IMR-90 (cell line): ENCODE measurements around the gene TP53TG5. TPM values are rescaled to one million over a fixed set of nuclear protein-coding genes. Genes with fewer than 3 reads are reported as not detected.

Experiments used
- ATAC-seq: fragments of 200-7000 bp; cut with Tn5 transposase; 2 replicates; pipeline ENCODE4 v1.9.1; 2020; ENCODE audit warnings: low read depth, mild to moderate bottlenecking, moderate library complexity
- BruUV-seq: library from RNA; stranded (reverse); fragments of 400-500 nt; replicated peaks from 2 replicates; lab custom pipeline; 2021; lab: Mats Ljungman, UMichigan
- CTCF ChIA-PET: fragments of 300-600 bp; formaldehyde crosslinking; extraction: SDS; loops from one replicate; lab custom pipeline; 2021; ENCODE audit warnings: antibody characterized with exemption; lab: Yijun Ruan, JAX
- POLR2A ChIA-PET: fragments of 300-600 bp; sonication (Branson Sonifier 250); formaldehyde crosslinking; loops from one replicate; lab custom pipeline; 2022; ENCODE audit warnings: antibody characterized with exemption; ENCODE audit not compliant: unreplicated experiment; lab: Charles Lee
- DNase-seq: peaks from one replicate; pipeline ENCODE4 v3.0.0; 2013
- H2AFZ ChIP-seq: replicated peaks from 2 replicates; pipeline ENCODE3; 2013; ENCODE audit warnings: low read length, mild to moderate bottlenecking; ENCODE audit not compliant: poor library complexity
- H2AK5ac ChIP-seq: 2 replicates; pipeline ENCODE4 v1.6.1; 2013; ENCODE audit warnings: low read depth, low read length, inconsistent platforms
- H2AK9ac ChIP-seq: replicated peaks from 2 replicates; pipeline ENCODE3; 2013; ENCODE audit warnings: mild to moderate bottlenecking, low read depth, low read length, moderate library complexity; ENCODE audit not compliant: poor library complexity
- H2BK120ac ChIP-seq: 2 replicates; pipeline ENCODE4 v1.6.1; 2013; ENCODE audit warnings: low read depth, low read length, inconsistent platforms
- H2BK15ac ChIP-seq: 3 replicates; pipeline ENCODE4 v1.6.1; 2013; ENCODE audit warnings: low read depth, low read length, inconsistent platforms
- H2BK20ac ChIP-seq: 2 replicates; pipeline ENCODE4 v1.6.1; 2013; ENCODE audit warnings: low read depth, mild to moderate bottlenecking, inconsistent platforms, low read length, moderate library complexity
- H2BK5ac ChIP-seq: 2 replicates; pipeline ENCODE4 v1.6.1; 2013; ENCODE audit warnings: mild to moderate bottlenecking, low read depth, low read length, inconsistent platforms; ENCODE audit not compliant: poor library complexity, severe bottlenecking
- H3K14ac ChIP-seq: replicated peaks from 2 replicates; pipeline ENCODE4 v1.6.1; 2013; ENCODE audit warnings: low read depth, low read length, inconsistent platforms
- H3K18ac ChIP-seq: 2 replicates; pipeline ENCODE4 v1.6.1; 2013; ENCODE audit warnings: low read depth, low read length, control low read depth
- H3K23ac ChIP-seq: 2 replicates; pipeline ENCODE4 v1.6.1; 2013; ENCODE audit warnings: low read depth, low read length, inconsistent platforms
- H3K27ac ChIP-seq: 2 replicates; pipeline ENCODE4 v1.5.1; 2013; ENCODE audit warnings: mild to moderate bottlenecking, control low read depth, low read length; ENCODE audit not compliant: insufficient read depth
- H3K27me3 ChIP-seq: 2 replicates; pipeline ENCODE4 v1.6.1; 2013; ENCODE audit warnings: low read length; ENCODE audit not compliant: control insufficient read depth, insufficient read depth
- H3K36me3 ChIP-seq: 2 replicates; pipeline ENCODE4 v1.6.1; 2013; ENCODE audit warnings: low read length, mixed read lengths; ENCODE audit not compliant: control insufficient read depth, insufficient read depth
- H3K4ac ChIP-seq: 2 replicates; pipeline ENCODE4 v1.6.1; 2013; ENCODE audit warnings: low read depth, low read length, inconsistent platforms
- H3K4me1 ChIP-seq: 2 replicates; pipeline ENCODE4 v1.6.1; 2013; ENCODE audit warnings: low read length, mixed read lengths; ENCODE audit not compliant: control insufficient read depth, insufficient read depth
- H3K4me2 ChIP-seq: 2 replicates; pipeline ENCODE4 v1.6.1; 2013; ENCODE audit warnings: low read depth, mild to moderate bottlenecking, control low read depth, low read length, moderate library complexity
- H3K4me3 ChIP-seq: 2 replicates; pipeline ENCODE4 v1.5.1; 2013; ENCODE audit warnings: low read depth, mild to moderate bottlenecking, control low read depth, low read length, moderate library complexity; ENCODE audit not compliant: insufficient read depth
- H3K56ac ChIP-seq: 2 replicates; pipeline ENCODE4 v1.6.1; 2013; ENCODE audit warnings: low read length, inconsistent platforms; ENCODE audit not compliant: insufficient read depth; ENCODE audit errors: extremely low read depth
- H3K79me1 ChIP-seq, 2 experiments: 2 replicates each; pipeline ENCODE4 v1.6.1; 2013; ENCODE audit warnings: low read length in 2 of 2, inconsistent platforms in 1 of 2, low read depth in 1 of 2
- H3K9ac ChIP-seq: 2 replicates; pipeline ENCODE4 v1.6.1; 2013; ENCODE audit warnings: low read depth, low read length, control low read depth
- H3K9me1 ChIP-seq: 2 replicates; pipeline ENCODE4 v1.6.1; 2013; ENCODE audit warnings: low read length, inconsistent platforms; ENCODE audit not compliant: insufficient read depth
- H3K9me3 ChIP-seq: 2 replicates; pipeline ENCODE4 v1.6.1; 2013; ENCODE audit warnings: low read length; ENCODE audit not compliant: control insufficient read depth, insufficient read depth
- H4K20me1 ChIP-seq: 2 replicates; pipeline ENCODE4 v1.6.1; 2013; ENCODE audit warnings: low read length, inconsistent platforms; ENCODE audit not compliant: insufficient read depth
- H4K5ac ChIP-seq: 2 replicates; pipeline ENCODE4 v1.6.1; 2013; ENCODE audit warnings: mild to moderate bottlenecking, low read depth, low read length, control low read depth
- H4K8ac ChIP-seq, 2 experiments: 2 replicates each; pipeline ENCODE4 v1.6.1; 2013; ENCODE audit warnings: low read depth in 2 of 2, low read length in 2 of 2, control low read depth in 1 of 2, inconsistent platforms in 1 of 2
- H4K91ac ChIP-seq: 2 replicates; pipeline ENCODE4 v1.6.1; 2013; ENCODE audit warnings: low read depth, low read length, inconsistent platforms; ENCODE audit not compliant: insufficient read depth
- BHLHE40 ChIP-seq: fragments of 150-350 bp; IDR thresholded peaks from 2 replicates; pipeline ENCODE4 v1.6.1; 2016; ENCODE audit warnings: mild to moderate bottlenecking, low read depth, low read length
- CHD1 ChIP-seq: IDR thresholded peaks from 2 replicates; pipeline ENCODE4 v1.6.1; 2012; ENCODE audit warnings: low read depth, low read length, improper control_type of control experiment
- FOS ChIP-seq: fragments of 150-350 bp; IDR thresholded peaks from 2 replicates; pipeline ENCODE4 v1.6.1; 2016; ENCODE audit warnings: low read depth, low read length
- POLR2A ChIP-seq: IDR thresholded peaks from 2 replicates; pipeline ENCODE4 v1.6.1; 2012; ENCODE audit warnings: mild to moderate bottlenecking, low read depth, low read length
- RCOR1 ChIP-seq: IDR thresholded peaks from 2 replicates; pipeline ENCODE4 v1.6.1; 2012; ENCODE audit warnings: mild to moderate bottlenecking, low read length, improper control_type of control experiment; ENCODE audit not compliant: insufficient replicate concordance
- RFX5 ChIP-seq: IDR thresholded peaks from 2 replicates; pipeline ENCODE4 v1.8.0; 2012; ENCODE audit warnings: low read depth, mild to moderate bottlenecking, low read length, moderate library complexity
- SMC3 ChIP-seq: fragments of 150-350 bp; IDR thresholded peaks from 2 replicates; pipeline ENCODE4 v1.6.1; 2016; ENCODE audit warnings: low read depth, mild to moderate bottlenecking, antibody characterized with exemption, low read length, moderate library complexity
- USF2 ChIP-seq: fragments of 150-350 bp; IDR thresholded peaks from 2 replicates; pipeline ENCODE4 v1.6.1; 2017; ENCODE audit warnings: mild to moderate bottlenecking, antibody characterized with exemption, low read length, low read depth
- WGBS, 2 experiments: methylation state at CpG; one replicate each; pipeline versions ENCODE4 v1.1.5 to v1.1.7; 2013; ENCODE audit warnings: missing lambda C conversion rate in 2 of 2; ENCODE audit not compliant: insufficient read length in 1 of 2; ENCODE audit errors: extremely low coverage in 2 of 2; 5-methylcytosine and 5-hydroxymethylcytosine counted together
- dilution Hi-C: fragments of 300-500 bp; cut with HindIII; formaldehyde crosslinking; loops from one replicate; pipeline ENCODE4 v1.14.3; 2018; ENCODE audit warnings: low sequenced_read_pairs; ENCODE audit not compliant: unreplicated experiment
- in situ Hi-C: fragments of 300-500 bp; cut with MboI; formaldehyde crosslinking; loops from 3 replicates; pipeline ENCODE4 v1.14.3; 2019; ENCODE audit warnings: low sequenced_read_pairs, inconsistent platforms, mixed read lengths
- intact Hi-C: fragments of 100-400 bp; cut with micrococcal nuclease; formaldehyde crosslinking; loops from 2 replicates; pipeline ENCODE4 v1.10.0; 2022
- polyA plus RNA-seq, 3 experiments: library from polyadenylated mRNA; depleted of rRNA; stranded (reverse); fragments of >200 nt; gene quantifications; 2 replicates each; pipeline ENCODE4 v1.2.3, GENCODE V29; 2012; ENCODE audit warnings: low replicate concordance in 1 of 3
- total RNA-seq: library from RNA; depleted of rRNA; stranded (reverse); fragments of >200 nt; gene quantifications from 2 replicates; pipeline ENCODE4 v1.2.3, GENCODE V29; 2012

TP53TG5 gene
- total and polyA plus RNA-seq, 2 of the 4 experiments (the other 2 are of a cell fraction), result not detected

- H2BK120ac ChIP-seq, result no peak overlapping the region
- no peak overlapping the region for H3K4me2 ChIP-seq
- no peak overlapping the region for H3K14ac ChIP-seq
- H2AFZ ChIP-seq, result no peak overlapping the region
- H3K4ac ChIP-seq, result no peak overlapping the region
- no TSS peak for BruUV-seq
- in situ Hi-C loops (no loop called here), dilution Hi-C loops (no loop called here), intact Hi-C loops (no loop called here)
- H3K23ac ChIP-seq, result no peak overlapping the region
- H3K9ac ChIP-seq, result no peak overlapping the region
- POLR2A ChIA-PET, result no interaction called here
- H3K36me3 ChIP-seq, result no peaks in the 10 kb centered on the region
- no peak overlapping the region for H2AK9ac ChIP-seq
- H2BK5ac ChIP-seq, result no peak overlapping the region
- CTCF ChIA-PET, result interaction anchor here (0.9 kb wide), 1 partner anchor 21 kb away, joined by 4 read pairs; no protein-coding TSS in a partner anchor
- no peak overlapping the region for H4K8ac ChIP-seq
- H3K4me3 ChIP-seq, result no peak overlapping the region
- H3K9me3 ChIP-seq, result no peaks in the 10 kb centered on the region
- H4K91ac ChIP-seq, result no peak overlapping the region
- TF ChIP-seq BHLHE40 (no peak), USF2 (no peak), FOS (no peak), RFX5 (no peak), RCOR1 (no peak), POLR2A (no peak), SMC3 (no peak), CHD1 (no peak)
- H2BK20ac ChIP-seq, result no peak overlapping the region
- no peak overlapping the region for H2AK5ac ChIP-seq
- no peak overlapping the region for H3K56ac ChIP-seq
- no peak overlapping the region for H2BK15ac ChIP-seq
- no peaks in the 10 kb centered on the region for H4K20me1 ChIP-seq
- DNase-seq (no peak), ATAC-seq (no peak)
- no peak overlapping the region for H3K27ac ChIP-seq
- H3K9me1 ChIP-seq, result no peaks in the 10 kb centered on the region
- H4K5ac ChIP-seq, result no peak overlapping the region
- H3K27me3 ChIP-seq, result no peaks in the 10 kb centered on the region
- no peaks in the 10 kb centered on the region for H3K4me1 ChIP-seq
- no peaks in the 10 kb centered on the region for H3K79me1 ChIP-seq
- H3K18ac ChIP-seq, result no peak overlapping the region
- WGBS, 2 experiments, result 92% methylated on average over 2 of the region's 7 CpGs; no CpG with 5 or more reads in 1 of the 2 experiments
Observed at GRCh38 chr20:45395114-45395415, 16.9 kb upstream of the TP53TG5 start.
